NCI-H1105 treated with DMSO at 0.1 percent for 48 hours (cell line): Measurements from ENCODE around the gene PRTN3.
"Not testable (repeated sequence)": the region's sequence is repeated elsewhere in the genome, so short reads cannot be mapped to it uniquely, and the experiment has no call there.

ENCODE experiments used
- DNase-seq: peaks from one replicate; lab custom pipeline; 2025; lab: John Stamatoyannopoulos, UW

The PRTN3 gene

GRCh38 chr19:881385-882071 lies 40.7 kb downstream of the PRTN3 start:
- no peak for DNase-seq

GRCh38 chr19:882871-883497 lies 42.2 kb downstream of the PRTN3 start:
- DNase-seq = no peak

- no peak for DNase-seq
Measured at GRCh38 chr19:883661-884211, 42.9 kb downstream of the PRTN3 start.

- DNase-seq = no peak
Measured at GRCh38 chr19:884420-885211, 43.8 kb downstream of the PRTN3 start.

GRCh38 chr19:885536-886224 lies 44.9 kb downstream of the PRTN3 start:
- no peak for DNase-seq

- DNase-seq = no peak
Measured at GRCh38 chr19:887072-887471, 46.3 kb downstream of the PRTN3 start.

GRCh38 chr19:887599-887998 lies 46.8 kb downstream of the PRTN3 start:
- no peak for DNase-seq

GRCh38 chr19:888581-889385 lies 48.0 kb downstream of the PRTN3 start:
- no peak for DNase-seq

- no peak for DNase-seq
Measured at GRCh38 chr19:889662-890295, 49.0 kb downstream of the PRTN3 start.

- DNase-seq = no peak
Measured at GRCh38 chr19:890831-891230, 50.0 kb downstream of the PRTN3 start.

GRCh38 chr19:891421-892200 lies 50.8 kb downstream of the PRTN3 start:
- not testable (repeated sequence) for DNase-seq

- no peak for DNase-seq
Measured at GRCh38 chr19:892243-892893, 51.6 kb downstream of the PRTN3 start.

GRCh38 chr19:892894-893689 lies 52.3 kb downstream of the PRTN3 start, which contains the start of the genes MED16 and RNU6-9:
MED16 (minus strand) TSS chr19:893187; CDS start chr19:891131, 2,056 bp downstream.
RNU6-9 (plus strand) TSS chr19:893484.
- peak; percentile 92 for DNase-seq

- DNase-seq = no peak
Measured at GRCh38 chr19:896434-896833, 55.6 kb downstream of the PRTN3 start.

- no peak for DNase-seq
Measured at GRCh38 chr19:896999-897398, 56.2 kb downstream of the PRTN3 start.

- no peak for DNase-seq
Measured at GRCh38 chr19:897442-898039, 56.7 kb downstream of the PRTN3 start.
